Stomach (tissue), 4 donors: Measurements from ENCODE around the gene SNRNP35.

Experiments used
- CTCF ChIP-seq, 7 experiments: fragments of 450-650 bp in 4 of 7; fragments of 200-600 bp in 3 of 7; sonication (generic) in 3 of 7; IDR thresholded peaks; one replicate each; pipeline ENCODE4 v1.5.1; 2016 to 2019; ENCODE audit warnings: antibody characterized with exemption in 7 of 7, control low read depth in 2 of 7, mild to moderate bottlenecking in 1 of 7
- EP300 ChIP-seq: sonication (generic); formaldehyde crosslinking; IDR thresholded peaks from one replicate; pipeline ENCODE4 v1.6.1; 2017; ENCODE audit warnings: antibody characterized with exemption
- POLR2A ChIP-seq, 4 donors: fragments of 450-650 bp; IDR thresholded peaks; one replicate each; pipeline ENCODE4 v1.6.1; 2016; ENCODE audit warnings: antibody characterized with exemption in 4 of 4, control low read depth in 2 of 4, mild to moderate bottlenecking in 1 of 4, moderate library complexity in 1 of 4
- POLR2AphosphoS5 ChIP-seq, 3 donors: sonication (generic); formaldehyde crosslinking; IDR thresholded peaks; one replicate each; pipeline ENCODE4 v1.6.1; 2016; ENCODE audit warnings: antibody characterized with exemption in 3 of 3

- TF ChIP-seq CTCF (IDR thresholded peaks at IDR 0.05) (no peak), POLR2AphosphoS5 (IDR thresholded peaks at IDR 0.05) (no peak), POLR2A (IDR thresholded peaks at IDR 0.05) (no peak), EP300 (no peak)
These were observed 16.3 kb upstream of the SNRNP35 start for GRCh38 chr12:123441523-123442164.
